ENCODE measurements around the gene CD274.
"Not testable (repeated sequence)": the region's sequence is repeated elsewhere in the genome, so short reads cannot be mapped to it uniquely, and the experiment has no call there.

Gene CD274

DNA sequence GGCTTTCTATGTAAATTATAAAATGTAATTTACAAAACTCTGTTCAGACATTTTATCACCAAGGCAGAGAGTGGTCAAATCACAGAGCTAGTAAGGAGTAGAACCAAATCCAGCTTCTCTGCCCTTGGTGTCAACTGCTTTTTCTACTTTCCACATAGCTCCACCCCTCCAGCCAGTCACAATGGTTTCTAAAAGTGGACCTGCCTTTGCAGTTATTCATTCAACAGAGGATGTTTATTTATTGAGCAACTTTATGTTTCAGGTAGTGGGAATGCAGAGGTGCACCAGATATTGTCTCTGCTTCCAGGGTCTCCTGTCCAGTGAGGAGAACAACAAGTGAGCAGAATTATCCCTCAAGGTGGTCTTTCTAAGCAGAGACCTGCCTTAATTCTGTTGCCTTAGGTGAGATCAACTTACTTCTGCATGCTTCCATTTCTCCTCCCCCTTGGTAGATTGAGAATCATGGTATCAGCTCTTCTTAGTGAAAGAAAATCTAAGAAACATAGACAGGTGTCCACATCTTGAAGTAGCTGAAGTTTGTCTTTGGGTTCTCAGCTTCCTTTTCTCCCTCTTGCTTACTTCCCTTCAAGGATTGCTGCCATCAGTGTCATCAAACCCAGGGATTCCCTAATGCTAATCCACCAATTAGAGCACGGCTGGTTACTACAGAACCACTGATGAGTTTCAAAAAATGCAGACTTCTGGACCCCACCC lies 42.8 kb downstream of the CD274 start:
- POLR2A ChIA-PET (ENCODE audit: low non-redundant PET), result no interaction called here
- TF ChIP-seq, protein P1, sequence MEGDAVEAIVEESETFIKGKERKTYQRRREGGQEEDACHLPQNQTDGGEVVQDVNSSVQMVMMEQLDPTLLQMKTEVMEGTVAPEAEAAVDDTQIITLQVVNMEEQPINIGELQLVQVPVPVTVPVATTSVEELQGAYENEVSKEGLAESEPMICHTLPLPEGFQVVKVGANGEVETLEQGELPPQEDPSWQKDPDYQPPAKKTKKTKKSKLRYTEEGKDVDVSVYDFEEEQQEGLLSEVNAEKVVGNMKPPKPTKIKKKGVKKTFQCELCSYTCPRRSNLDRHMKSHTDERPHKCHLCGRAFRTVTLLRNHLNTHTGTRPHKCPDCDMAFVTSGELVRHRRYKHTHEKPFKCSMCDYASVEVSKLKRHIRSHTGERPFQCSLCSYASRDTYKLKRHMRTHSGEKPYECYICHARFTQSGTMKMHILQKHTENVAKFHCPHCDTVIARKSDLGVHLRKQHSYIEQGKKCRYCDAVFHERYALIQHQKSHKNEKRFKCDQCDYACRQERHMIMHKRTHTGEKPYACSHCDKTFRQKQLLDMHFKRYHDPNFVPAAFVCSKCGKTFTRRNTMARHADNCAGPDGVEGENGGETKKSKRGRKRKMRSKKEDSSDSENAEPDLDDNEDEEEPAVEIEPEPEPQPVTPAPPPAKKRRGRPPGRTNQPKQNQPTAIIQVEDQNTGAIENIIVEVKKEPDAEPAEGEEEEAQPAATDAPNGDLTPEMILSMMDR (conservative IDR thresholded peaks at IDR 0.05; ENCODE audit: low read depth), result no peak
- no peak overlapping the region for H3K27ac ChIP-seq
- CTCF ChIA-PET, result interaction anchor here (0.6 kb wide), 1 partner anchor 150 kb away, joined by 3 read pairs; no protein-coding TSS in a partner anchor
- no peak for DNase-seq (ENCODE audit: low spot score)

DNA sequence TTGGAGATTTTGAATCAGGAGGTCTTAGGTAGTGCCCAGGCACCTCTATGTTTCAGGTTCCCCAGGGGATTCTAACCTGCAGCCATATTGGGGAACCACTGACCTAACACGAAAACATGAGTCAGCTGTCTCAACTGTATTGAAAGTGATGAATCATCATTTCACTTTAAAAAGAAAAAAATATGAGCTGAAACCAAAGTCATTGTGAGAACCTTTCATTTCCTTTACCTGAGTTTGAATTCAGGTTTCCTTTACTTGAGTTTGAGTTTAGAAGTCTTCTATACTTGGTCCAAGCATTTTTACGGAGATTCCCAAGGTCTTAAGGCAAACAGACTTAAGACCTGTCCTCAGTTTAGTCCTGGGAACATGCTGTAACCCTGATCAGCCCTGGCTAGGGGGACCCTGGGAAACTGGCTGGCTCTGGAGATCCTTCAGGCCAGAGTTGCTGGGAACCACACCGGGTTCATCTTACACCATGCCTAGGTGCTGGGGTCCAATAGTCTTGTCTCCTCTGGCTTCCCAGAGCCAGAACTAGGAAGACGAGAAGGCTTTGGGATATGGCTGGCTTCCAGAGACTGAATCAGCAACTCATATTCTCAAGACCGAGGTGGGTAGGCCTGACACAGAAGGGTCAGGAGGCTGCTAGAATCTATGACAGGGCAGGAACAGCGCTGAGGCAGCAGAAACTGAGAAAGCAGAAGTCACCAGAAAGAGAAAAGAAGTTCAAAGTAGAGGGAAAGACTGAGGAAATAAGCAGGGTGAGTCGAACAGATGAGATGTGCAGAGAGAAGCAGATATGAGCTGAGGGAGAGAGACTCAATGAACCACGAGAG lies 43.6 kb downstream of the CD274 start:
- H3K27ac ChIP-seq, result no peak overlapping the region
- TF ChIP-seq, protein P1 (conservative IDR thresholded peaks at IDR 0.05; ENCODE audit: low read depth), result no peak
- CTCF ChIA-PET, result no interaction called here
- POLR2A ChIA-PET (ENCODE audit: low non-redundant PET), result no interaction called here
- DNase-seq (ENCODE audit: low spot score), result no peak

DNA sequence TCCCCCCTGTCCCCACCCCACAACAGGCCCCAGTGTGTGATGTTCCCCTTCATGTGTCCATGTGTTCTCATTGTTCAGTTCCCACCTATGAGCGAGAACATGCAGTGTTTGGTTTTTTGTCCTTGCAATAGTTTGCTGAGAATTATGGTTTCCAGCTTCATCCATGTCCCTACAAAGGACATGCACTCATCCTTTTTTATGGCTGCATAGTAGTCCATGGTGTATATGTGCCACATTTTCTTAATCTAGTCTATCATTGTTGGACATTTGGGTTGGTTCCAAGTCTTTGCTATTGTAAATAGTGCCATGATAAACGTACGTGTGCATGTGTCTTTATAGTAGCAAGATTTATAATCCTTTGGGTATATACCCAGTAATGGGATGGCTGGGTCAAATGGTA lies 44.4 kb downstream of the CD274 start:
- DNase-seq (ENCODE audit: low spot score); POLR2A ChIA-PET (ENCODE audit: low non-redundant PET); CTCF ChIA-PET; H3K27ac ChIP-seq: not testable (repeated sequence)

DNA sequence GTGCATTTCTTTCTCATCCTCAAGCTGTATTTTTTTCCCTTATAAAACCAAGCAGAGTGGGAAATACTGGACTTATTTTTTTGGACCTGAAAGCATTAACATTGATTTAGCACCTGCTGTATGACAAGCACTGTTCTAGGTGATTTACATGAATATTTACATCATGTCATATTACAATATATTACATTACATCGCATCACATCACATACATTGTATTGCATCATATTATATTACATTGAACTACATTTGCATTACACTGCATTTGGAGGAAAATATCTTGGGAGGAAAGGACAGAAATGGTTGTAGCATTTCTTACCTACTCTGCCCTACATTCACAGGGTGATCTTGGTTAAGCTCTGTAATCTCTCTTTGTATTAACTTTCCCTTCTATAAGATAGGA lies 48.8 kb downstream of the CD274 start:
- ChIA-PET CTCF (no interaction called here), POLR2A (ENCODE audit: low non-redundant PET) (no interaction called here)
- DNase-seq (ENCODE audit: low spot score), result no peak
- TF ChIP-seq, protein P1 (conservative IDR thresholded peaks at IDR 0.05; ENCODE audit: low read depth), result no peak
- H3K27ac ChIP-seq, result no peak overlapping the region

DNA sequence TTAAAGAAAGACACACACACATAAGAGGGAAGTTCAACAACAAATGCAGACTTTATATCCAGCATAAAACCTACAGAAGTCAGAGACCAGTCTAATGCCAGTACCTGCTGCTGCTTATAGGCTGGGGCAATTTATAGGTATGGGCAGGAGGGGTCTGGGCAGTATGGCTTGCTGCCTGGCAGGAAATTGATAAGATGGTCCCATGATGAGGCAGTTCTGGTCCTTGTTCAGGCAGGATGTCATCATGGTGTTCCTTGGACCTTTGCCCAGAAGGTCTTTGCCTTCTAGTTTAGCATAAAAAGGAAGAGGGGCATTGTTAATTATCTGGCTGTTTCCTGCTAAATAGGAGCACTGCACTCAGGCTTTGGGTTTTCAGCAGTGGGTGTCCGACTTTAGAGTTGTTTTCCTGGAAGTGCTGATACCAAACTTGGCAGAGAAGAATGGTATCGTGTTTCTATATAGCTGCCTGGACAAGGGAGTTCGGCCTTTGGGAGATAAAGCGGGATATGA lies 49.6 kb downstream of the CD274 start:
- TF ChIP-seq, protein P1 (conservative IDR thresholded peaks at IDR 0.05; ENCODE audit: low read depth), result no peak
- POLR2A ChIA-PET (ENCODE audit: low non-redundant PET), result no interaction called here
- DNase-seq (ENCODE audit: low spot score), result no peak
- H3K27ac ChIP-seq, result no peak overlapping the region
- CTCF ChIA-PET, result no interaction called here

DNA sequence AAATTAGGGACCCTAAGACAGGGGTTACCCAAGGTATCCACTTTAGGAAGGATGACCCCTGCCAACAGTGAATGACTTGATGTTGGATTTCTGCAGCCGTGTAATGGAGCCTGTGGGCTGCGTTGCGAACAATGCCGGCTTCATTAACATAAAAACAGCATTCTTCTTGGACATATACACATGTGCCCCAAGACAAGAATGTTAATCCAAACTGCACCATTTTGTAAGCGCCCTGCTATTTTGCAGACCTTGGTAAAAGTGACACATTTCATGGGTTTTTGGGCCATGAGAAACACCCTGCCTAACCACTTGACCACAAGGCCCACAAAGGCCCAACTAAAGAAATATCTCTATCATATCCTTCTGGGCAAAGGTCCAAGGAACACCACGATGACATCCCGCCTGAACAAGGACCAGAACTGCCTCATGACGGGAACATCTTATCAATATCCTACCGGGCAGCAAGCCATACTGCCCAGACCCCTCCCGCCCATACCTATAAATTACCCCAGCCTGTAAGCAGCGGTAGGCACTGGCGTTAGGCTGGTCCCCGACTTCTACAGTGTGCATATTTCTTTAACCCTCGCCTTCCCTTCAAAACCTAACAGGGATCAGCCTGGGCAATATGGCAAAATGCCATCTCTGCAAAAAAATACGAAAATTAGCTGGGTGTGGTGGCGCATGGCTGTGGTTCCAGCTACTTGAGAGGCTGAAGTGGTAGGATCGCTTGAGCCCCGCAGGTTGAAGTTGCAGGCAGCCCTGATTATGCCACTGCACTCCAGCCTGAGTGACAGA lies 50.3 kb downstream of the CD274 start:
- TF ChIP-seq, protein P1 (conservative IDR thresholded peaks at IDR 0.05; ENCODE audit: low read depth), result no peak
- no peak overlapping the region for H3K27ac ChIP-seq
- DNase-seq (ENCODE audit: low spot score), result no peak
- ChIA-PET CTCF (no interaction called here), POLR2A (ENCODE audit: low non-redundant PET) (no interaction called here)

Data from RWPE1 (cell line).